Heart left ventricle (tissue), 16 donors: ENCODE results near the gene TFPT. TPM values are rescaled to one million over a fixed set of nuclear protein-coding genes. Genes with fewer than 3 reads are reported as not detected.
A peak's percentile ranks its signal among the peaks of the same experiment; 100 is the strongest.

Source experiments
- ATAC-seq, 4 donors: fragments of 200-7000 bp; cut with Tn5 transposase; one replicate each; pipeline ENCODE4 v1.9.1; 2020 to 2022; ENCODE audit warnings: moderate library complexity in 4 of 4, mild to moderate bottlenecking in 3 of 4, moderate number of reproducible peaks in 1 of 4
- DNase-seq, 5 donors: peaks; one replicate each; pipeline ENCODE4 v3.0.0-alpha.2; 2020
- H3K27ac ChIP-seq, 12 donors: fragments of 200-600 bp; sonication (generic) in 4 of 12; one replicate each; pipeline versions ENCODE4 v1.5.0 to v1.8.0; 2016 to 2022; ENCODE audit warnings: mild to moderate bottlenecking in 2 of 12
- H3K27me3 ChIP-seq, 9 donors: fragments of 200-600 bp; sonication (generic) in 2 of 9; one replicate each; pipeline versions ENCODE4 v1.5.1 to v1.8.0; 2016 to 2022; ENCODE audit warnings: mild to moderate bottlenecking in 3 of 9
- H3K36me3 ChIP-seq, 9 donors: fragments of 200-600 bp; sonication (generic) in 2 of 9; one replicate each; pipeline versions ENCODE4 v1.5.0 to v1.8.0; 2018 to 2022; ENCODE audit warnings: mild to moderate bottlenecking in 2 of 9
- H3K4me1 ChIP-seq, 12 donors: fragments of 200-600 bp; sonication (generic) in 4 of 12; one replicate each; pipeline versions ENCODE4 v1.5.0 to v1.8.0; 2016 to 2022; ENCODE audit warnings: mild to moderate bottlenecking in 3 of 12
- H3K4me3 ChIP-seq, 12 donors: fragments of 200-600 bp; sonication (generic) in 4 of 12; one replicate each; pipeline versions ENCODE4 v1.5.0 to v1.8.0; 2017 to 2022; ENCODE audit warnings: mild to moderate bottlenecking in 9 of 12, moderate library complexity in 4 of 12
- H3K9me3 ChIP-seq, 12 donors: fragments of 200-600 bp; sonication (generic) in 4 of 12; one replicate each; pipeline versions ENCODE4 v1.5.0 to v1.8.0; 2016 to 2022; ENCODE audit warnings: mild to moderate bottlenecking in 1 of 12
- POLR2A ChIP-seq, 2 donors: fragments of 450-650 bp; IDR thresholded peaks; one replicate each; pipeline ENCODE4 v1.6.1; 2017; ENCODE audit warnings: antibody characterized with exemption in 2 of 2, mild to moderate bottlenecking in 2 of 2, moderate library complexity in 2 of 2
- WGBS, 4 donors: extraction: QIAGEN DNeasy Blood & Tissue Kit in 2 of 4; methylation state at CpG; one replicate each; pipeline versions ENCODE4 v1.1.5 to v1.1.7; 2013 to 2018; 5-methylcytosine and 5-hydroxymethylcytosine counted together
- intact Hi-C, 10 donors: fragments of 100-400 bp; cut with DNase I; formaldehyde crosslinking; loops; one replicate each; pipeline versions ENCODE4 v1.11.1 to v1.14.2; 2022
- polyA plus RNA-seq, 2 donors: library from polyadenylated mRNA; stranded (reverse); fragments of 200-250 nt; gene quantifications; one replicate each; pipeline ENCODE4 v1.2.3, GENCODE V29; 2013
- total RNA-seq, 9 donors: library from RNA; depleted of rRNA in 2 of 9; stranded (reverse); fragments of >200 nt in 2 of 9; fragmentation: NEBNext Ultra II Directional in 3 of 9; extraction: Animal tissue kit (Norgen Biotek cat#: 25700) in 3 of 9; gene quantifications; one replicate each; pipeline versions ENCODE4 v1.1.0 to v1.2.4, GENCODE V29; 2016 to 2023
- TF ChIP-seq, protein P1 (sequence below), 12 donors: fragments of 200-600 bp; sonication (generic) in 4 of 12; IDR thresholded peaks; one replicate each; pipeline versions ENCODE4 v1.5.0 to v1.8.0; 2018 to 2022; ENCODE audit warnings: antibody characterized with exemption in 12 of 12, mild to moderate bottlenecking in 5 of 12
- donor health status: ischemic (EF 13 %, LVEDD 7.1; RV severe dilation, severe dysfunction).
- donor health status: healthy with polysubstance abuse.
- donor health status: DM: no; HTN: yes; CAD: no.
- donor health status: DM: no; HTN: no; CAD: no.
- donor health status: ischemic (EF 25% LVEDD 6.9; RV normal size, moderate dysfunction).
- donor health status: ischemic (EF 25% LVEDD 5.7; RV mildly dilated, moderate dysfunction).
- donor health status: healthy.
- donor health status: DM: yes; HTN: yes; CAD: no.
- donor health status: ischemic (EF 35%, LVEDD 5.7; RV mildly dilated, moderate dysfunction).
- donor health status: nonischemic (EF 11% LVEDD 7.7; RV severe dilation, severe dysfunction).
- donor health status: DM: yes; HTN: yes; CAD: no.
- donor health status: PGD.
- donor health status: ischemic (EF 29% LVEDD 5.4; RV normal size, mild dysfunction).
- donor health status: nonischemic (EF 23%, LVEDD 6.1; RV moderate dilation, normal function).

The TFPT gene
- total and polyA plus RNA-seq, 11 donors, result 9.6 to 26.5 (median 12.5) TPM

DNA sequence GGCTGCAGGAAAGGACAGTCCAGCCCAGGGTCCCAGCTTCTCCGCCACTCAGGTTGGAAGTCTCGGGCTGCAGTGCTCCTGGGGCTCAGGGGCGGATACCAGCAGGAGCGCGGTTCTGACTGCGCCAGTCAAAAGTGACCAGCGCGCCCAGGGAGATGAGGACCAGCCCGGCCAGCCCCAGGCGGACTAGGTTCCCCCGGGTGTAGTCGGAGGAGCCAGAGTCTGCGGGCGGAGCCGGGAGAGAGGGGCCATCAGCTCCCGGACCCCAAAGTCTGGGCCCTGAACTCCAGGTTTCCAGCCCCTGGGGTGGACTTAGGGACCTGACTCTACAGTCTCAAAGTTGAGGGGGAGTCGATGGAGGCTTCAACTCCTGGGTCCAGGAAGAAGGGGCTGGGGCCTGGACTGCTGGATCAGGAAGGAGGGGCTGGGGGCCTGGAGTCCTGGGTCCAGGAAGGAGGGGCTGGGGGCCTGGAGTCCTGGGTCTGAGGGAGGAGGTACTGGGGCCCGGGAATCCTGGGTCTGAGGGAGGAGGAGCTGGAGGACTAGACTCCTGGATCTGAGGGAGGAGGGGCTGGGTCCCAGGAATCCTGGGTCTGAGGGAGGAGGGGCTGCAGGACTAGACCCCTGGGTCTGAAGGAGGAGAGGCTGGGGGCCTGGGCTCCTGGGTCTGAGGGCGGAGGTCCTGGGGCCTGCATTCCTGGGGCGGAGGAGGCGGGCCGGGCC, 20.2 kb downstream of the TFPT start:
- intact Hi-C loops, result no loop called here
- no peaks in the 10 kb centered on the region for H3K36me3 ChIP-seq
- no peak overlapping the region for H3K27ac ChIP-seq
- H3K9me3 ChIP-seq, result no peaks in the 10 kb centered on the region
- H3K27me3 ChIP-seq, result peaks cover 0 to 48% (median 14%) of the 10 kb centered on the region in 9 donors
- WGBS, 4 donors, result 66 to 72% (median 70%) methylated on average over 18 to 22 of the region's 22 CpGs
- H3K4me3 ChIP-seq, result peak overlapping the region in 9 of 12 donors; percentile 27 to 57 (median 35)
- ATAC-seq (no peak), DNase-seq (no peak)
- peaks cover 0 to 16% (median 5%) of the 10 kb centered on the region in 12 donors for H3K4me1 ChIP-seq
- TF ChIP-seq, protein P1, sequence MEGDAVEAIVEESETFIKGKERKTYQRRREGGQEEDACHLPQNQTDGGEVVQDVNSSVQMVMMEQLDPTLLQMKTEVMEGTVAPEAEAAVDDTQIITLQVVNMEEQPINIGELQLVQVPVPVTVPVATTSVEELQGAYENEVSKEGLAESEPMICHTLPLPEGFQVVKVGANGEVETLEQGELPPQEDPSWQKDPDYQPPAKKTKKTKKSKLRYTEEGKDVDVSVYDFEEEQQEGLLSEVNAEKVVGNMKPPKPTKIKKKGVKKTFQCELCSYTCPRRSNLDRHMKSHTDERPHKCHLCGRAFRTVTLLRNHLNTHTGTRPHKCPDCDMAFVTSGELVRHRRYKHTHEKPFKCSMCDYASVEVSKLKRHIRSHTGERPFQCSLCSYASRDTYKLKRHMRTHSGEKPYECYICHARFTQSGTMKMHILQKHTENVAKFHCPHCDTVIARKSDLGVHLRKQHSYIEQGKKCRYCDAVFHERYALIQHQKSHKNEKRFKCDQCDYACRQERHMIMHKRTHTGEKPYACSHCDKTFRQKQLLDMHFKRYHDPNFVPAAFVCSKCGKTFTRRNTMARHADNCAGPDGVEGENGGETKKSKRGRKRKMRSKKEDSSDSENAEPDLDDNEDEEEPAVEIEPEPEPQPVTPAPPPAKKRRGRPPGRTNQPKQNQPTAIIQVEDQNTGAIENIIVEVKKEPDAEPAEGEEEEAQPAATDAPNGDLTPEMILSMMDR (IDR thresholded peaks at IDR 0.05), result no peak
- TF ChIP-seq POLR2A (IDR thresholded peaks at IDR 0.05), result no peak

DNA sequence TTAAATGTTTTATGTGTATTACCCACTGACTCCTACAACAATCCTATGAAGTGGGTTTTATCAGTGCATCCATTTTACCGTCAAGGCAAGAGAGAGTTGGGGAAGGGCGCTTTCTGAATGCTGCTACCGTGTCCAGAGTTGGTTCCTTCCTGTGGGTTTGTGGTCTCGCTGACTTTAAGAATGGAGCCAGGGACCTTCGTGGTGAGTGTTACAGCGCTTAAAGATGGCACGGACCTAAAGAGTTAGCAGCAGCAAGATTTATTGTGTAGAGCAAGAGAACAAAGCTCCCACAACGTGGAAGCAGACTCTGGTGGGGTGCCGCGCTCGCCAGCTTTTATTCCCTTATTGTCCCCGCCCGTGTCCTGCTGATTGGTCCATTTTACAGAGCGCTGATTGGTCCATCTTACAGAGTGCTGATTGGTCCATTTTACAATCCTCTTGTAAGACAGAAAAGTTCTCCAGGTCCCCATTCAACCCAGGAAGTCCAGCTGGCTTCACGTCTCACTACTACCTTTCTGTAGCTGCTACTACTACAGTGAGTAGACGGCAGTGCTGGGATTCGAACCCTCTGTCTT, 20.9 kb downstream of the TFPT start:
- Histone ChIP-seq H3K27me3 (peaks cover 0 to 48% (median 14%) of the 10 kb centered on the region in 9 donors), H3K9me3 (no peaks in the 10 kb centered on the region), H3K27ac (no peak overlapping the region), H3K4me1 (peaks cover 0 to 16% (median 5%) of the 10 kb centered on the region in 12 donors), H3K36me3 (no peaks in the 10 kb centered on the region), H3K4me3 (no peak overlapping the region)
- intact Hi-C loops, result no loop called here
- TF ChIP-seq, protein P1 (IDR thresholded peaks at IDR 0.05), result no peak
- TF ChIP-seq POLR2A (IDR thresholded peaks at IDR 0.05), result no peak
- ATAC-seq (no peak), DNase-seq (no peak)
- WGBS, 4 donors, result 82 to 87% (median 85%) methylated on average over 17 of the region's 17 CpGs

DNA sequence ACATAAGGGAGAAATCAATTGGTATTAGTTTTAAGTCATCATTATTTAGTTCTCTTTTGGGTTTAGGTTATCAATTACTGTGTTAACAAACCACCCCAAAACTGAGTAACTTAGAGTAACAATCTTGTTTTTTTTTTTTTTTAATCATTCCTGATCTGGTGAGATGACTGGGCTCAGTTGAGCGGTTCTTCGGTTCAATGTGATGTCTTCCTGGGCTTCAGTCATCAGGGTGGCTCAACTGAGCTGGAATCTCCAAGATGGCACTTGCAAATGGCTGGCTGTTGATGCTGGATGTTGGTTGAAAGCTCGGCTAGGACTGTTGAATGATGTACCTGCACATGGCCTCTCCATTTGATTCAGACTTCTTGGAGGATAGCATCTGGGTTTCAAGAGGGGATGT, 31.0 kb downstream of the TFPT start:
- no peak overlapping the region for H3K27ac ChIP-seq
- H3K27me3 ChIP-seq, result peaks cover 0 to under 1% (median 0%) of the 10 kb centered on the region in 9 donors
- DNase-seq (no peak), ATAC-seq (no peak)
- no peaks in the 10 kb centered on the region for H3K4me1 ChIP-seq
- H3K9me3 ChIP-seq, result peaks cover 0 to 19% (median 6%) of the 10 kb centered on the region in 12 donors
- H3K4me3 ChIP-seq, result no peak overlapping the region
- 75 to 88% (median 87%) methylated on average over 3 of the region's 3 CpGs for WGBS, 4 donors
- H3K36me3 ChIP-seq, result no peaks in the 10 kb centered on the region
- TF ChIP-seq, protein P1 (IDR thresholded peaks at IDR 0.05), result no peak
- no peak for TF ChIP-seq POLR2A (IDR thresholded peaks at IDR 0.05)
- intact Hi-C loops, result no loop called here

DNA sequence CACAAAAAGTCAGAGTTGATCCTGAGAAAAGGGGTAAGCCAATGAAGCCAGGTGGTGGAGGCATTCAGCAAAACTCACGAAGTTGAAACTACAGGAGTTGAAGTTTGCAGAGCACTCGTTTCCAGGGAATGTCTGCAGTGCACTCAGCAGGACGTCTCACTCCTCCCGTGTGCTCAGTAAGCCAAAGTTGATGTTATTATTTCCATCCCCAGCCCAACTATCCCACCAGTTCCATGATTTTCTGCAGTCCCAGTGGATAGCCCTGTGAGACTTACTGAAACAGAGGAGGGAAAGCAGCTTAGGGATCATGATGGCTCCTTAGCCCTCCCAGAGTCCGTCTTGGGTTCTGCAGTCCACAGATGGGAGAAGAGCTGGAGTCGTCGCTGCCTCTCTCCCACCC, 34.4 kb downstream of the TFPT start, which contains the start of gene TARM1:
Gene TARM1 (minus strand): TSS at position 334 of the 400 bp plus-strand sequence. CDS start 25 bp downstream, at position 309.
- peaks cover 0 to 4% (median 0%) of the 10 kb centered on the region in 9 donors for H3K27me3 ChIP-seq
- no peak within 1 kb of the TSS for H3K27ac ChIP-seq
- DNase-seq, result no peak
- no peaks in the 10 kb centered on the region for H3K36me3 ChIP-seq
- ATAC-seq, result no peak
- H3K9me3 ChIP-seq, result peaks cover 0 to 19% (median 6%) of the 10 kb centered on the region in 12 donors
- H3K4me1 ChIP-seq, result no peaks in the 10 kb centered on the region
- intact Hi-C loops, result no loop called here
- 72 to 86% (median 84%) methylated on average over 7 of the region's 7 CpGs for whole genome bisulfite sequencing, 4 donors
- no peak within 1 kb of the TSS for H3K4me3 ChIP-seq
- TF ChIP-seq POLR2A (IDR thresholded peaks at IDR 0.05), result no peak
- TF ChIP-seq, protein P1 (IDR thresholded peaks at IDR 0.05), result no peak
